ENCODE results near the gene HPSE2. TPM values are rescaled to one million over a fixed set of nuclear protein-coding genes. Genes with fewer than 3 reads are reported as not detected.
A peak's percentile ranks its signal among the peaks of the same experiment; 100 is the strongest.

Gene HPSE2
- total RNA-seq, 1 donor: 5.6 TPM

DNA sequence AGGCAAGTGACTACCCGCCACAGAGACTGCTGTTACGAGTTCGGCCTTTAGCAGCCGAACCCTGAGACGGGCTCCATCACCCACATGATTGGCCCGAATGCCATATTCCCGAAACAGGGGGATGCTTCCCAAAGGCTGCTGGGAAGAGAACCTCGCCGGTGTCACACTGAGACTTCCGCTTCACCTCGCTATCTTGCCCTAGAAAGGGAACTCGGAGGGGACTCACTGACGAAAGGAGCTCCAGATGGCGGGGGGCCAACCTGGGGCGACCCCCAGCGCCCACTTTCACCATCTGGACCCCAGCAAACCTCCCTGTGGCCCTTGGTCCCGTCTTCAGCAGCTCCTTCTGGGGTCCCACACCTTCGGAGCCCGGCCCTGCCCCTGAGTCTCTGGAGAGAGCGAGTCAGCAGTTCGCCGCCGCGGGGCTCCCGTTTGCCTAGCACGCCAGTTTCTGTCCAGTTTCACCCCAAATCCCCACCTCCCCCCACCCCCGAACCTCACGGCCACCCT lies 789.4 kb downstream of the HPSE2 start:
- TF ChIP-seq, protein P1, sequence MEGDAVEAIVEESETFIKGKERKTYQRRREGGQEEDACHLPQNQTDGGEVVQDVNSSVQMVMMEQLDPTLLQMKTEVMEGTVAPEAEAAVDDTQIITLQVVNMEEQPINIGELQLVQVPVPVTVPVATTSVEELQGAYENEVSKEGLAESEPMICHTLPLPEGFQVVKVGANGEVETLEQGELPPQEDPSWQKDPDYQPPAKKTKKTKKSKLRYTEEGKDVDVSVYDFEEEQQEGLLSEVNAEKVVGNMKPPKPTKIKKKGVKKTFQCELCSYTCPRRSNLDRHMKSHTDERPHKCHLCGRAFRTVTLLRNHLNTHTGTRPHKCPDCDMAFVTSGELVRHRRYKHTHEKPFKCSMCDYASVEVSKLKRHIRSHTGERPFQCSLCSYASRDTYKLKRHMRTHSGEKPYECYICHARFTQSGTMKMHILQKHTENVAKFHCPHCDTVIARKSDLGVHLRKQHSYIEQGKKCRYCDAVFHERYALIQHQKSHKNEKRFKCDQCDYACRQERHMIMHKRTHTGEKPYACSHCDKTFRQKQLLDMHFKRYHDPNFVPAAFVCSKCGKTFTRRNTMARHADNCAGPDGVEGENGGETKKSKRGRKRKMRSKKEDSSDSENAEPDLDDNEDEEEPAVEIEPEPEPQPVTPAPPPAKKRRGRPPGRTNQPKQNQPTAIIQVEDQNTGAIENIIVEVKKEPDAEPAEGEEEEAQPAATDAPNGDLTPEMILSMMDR (IDR thresholded peaks at IDR 0.05; ENCODE audit: insufficient read depth, low read depth, low read length): no peak
- H3K4me3 ChIP-seq (ENCODE audit: low read depth, low read length): peak overlapping the region; percentile 88
- DNase-seq (ENCODE audit: low read depth): peak; percentile 34

DNA sequence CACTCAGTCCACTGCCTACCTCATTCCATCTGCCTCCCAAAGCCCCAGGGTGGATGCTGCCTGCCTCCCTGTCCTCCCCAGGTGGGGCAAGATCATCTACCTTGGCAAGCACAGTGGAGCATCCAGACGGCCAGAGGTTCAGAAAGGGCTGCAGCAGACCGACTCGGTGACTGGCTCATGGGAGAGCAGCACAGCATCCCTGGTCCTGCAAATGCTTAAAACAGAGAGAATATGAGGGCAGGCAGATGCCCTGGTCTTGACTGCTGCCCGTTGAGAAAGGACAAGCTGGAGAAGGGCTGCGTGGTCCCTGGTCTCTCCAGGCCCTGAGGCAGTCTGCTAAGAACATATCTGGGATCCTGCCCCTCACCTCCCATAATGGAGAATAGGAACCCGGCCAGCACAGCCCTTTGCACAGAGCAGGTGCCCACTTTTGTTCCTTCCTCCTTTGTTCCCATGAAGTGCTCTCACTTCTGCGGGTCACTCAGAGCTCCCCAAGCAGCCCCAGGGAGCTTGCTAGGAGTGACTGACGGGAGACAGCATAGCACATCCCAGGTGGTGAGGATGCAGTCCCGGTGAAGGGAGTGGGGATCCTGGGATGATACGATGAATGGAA lies 790.3 kb downstream of the HPSE2 start:
- H3K4me3 ChIP-seq (ENCODE audit: low read depth, low read length): peak overlapping the region; percentile 88
- no peak for DNase-seq (ENCODE audit: low read depth)
- TF ChIP-seq, protein P1 (IDR thresholded peaks at IDR 0.05; ENCODE audit: insufficient read depth, low read depth, low read length): no peak

DNA sequence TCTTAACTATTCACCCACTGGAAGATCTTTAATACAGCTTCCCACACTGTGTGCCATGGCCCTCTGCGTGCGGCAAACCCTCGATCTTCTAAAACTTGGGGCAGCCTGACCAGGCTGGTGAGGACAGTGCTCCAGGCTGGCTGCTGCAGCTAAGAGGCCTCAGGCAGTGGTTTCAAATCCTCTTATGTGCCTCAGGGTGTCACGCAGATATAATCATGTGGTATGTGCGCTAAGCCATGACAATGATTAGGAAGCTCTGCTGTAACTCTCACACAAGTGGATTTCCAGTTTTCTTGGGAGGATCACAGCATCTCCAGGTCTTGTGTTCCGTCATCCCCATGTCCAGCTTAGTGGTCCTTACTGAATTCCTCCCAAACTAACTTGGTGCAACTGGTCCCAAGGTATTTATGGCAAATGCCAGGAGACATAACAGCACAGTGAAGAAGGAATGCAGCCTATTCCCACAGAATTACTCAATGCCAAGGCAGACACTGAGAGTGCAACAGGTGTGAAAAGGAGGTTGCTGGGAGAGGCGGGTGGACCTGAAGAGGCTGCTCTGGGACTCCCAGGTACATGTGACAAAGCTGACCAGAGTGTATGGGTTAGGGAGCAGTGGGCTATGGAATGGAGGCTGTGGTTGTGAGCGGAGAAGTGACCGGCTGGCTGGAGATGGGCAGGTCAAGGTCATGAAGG lies 791.2 kb downstream of the HPSE2 start:
- TF ChIP-seq, protein P1 (IDR thresholded peaks at IDR 0.05; ENCODE audit: insufficient read depth, low read depth, low read length): no peak

DNA sequence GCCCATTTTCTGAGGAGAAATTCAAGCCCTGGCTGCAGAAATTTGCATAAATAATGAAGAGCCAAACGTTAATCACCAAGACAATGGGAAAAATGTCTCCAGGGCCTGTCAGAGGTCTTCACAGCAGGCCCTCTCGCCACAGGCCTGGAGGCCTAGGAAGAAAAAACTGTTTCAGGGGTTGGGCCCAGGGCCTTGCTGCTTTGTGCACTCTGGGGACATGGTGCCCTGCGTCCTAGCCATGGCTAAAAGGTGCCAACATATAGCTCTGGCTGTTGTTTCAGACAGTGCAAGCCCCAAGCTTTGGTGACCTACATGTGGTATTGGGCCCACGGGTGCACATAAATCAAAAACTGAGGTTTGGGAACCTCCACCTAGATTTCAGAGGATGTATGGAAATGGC lies 796.9 kb downstream of the HPSE2 start:
- TF ChIP-seq, protein P1 (IDR thresholded peaks at IDR 0.05; ENCODE audit: insufficient read depth, low read depth, low read length): no peak
- H3K4me3 ChIP-seq (ENCODE audit: low read depth, low read length): no peak overlapping the region
- no peak for DNase-seq (ENCODE audit: low read depth)

More for the DNA sequence above, 791.2 kb downstream of the HPSE2 start:
- H3K4me3 ChIP-seq (ENCODE audit: low read depth, low read length): no peak overlapping the region
- no peak for DNase-seq (ENCODE audit: low read depth)

DNA sequence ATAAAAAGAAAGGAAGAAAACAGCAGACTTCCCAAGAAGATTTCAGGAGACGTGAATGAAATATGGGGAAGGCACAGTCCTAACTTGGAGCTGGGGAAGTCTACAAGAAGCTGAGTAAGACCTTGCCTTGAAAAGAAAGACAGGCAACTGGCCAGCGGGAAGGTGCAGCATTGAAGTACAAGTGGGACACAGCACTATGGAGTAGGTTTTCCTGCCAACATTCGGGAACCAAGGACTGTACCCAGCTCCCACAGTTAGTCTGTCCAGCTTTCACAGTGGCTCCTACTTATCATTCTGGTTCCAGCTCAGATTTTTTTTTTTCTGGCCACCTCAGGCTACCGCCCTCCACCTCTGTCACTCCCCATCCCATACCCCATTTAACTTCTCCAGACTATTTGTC lies 798.9 kb downstream of the HPSE2 start:
- H3K4me3 ChIP-seq (ENCODE audit: low read depth, low read length): no peak overlapping the region
- TF ChIP-seq, protein P1 (IDR thresholded peaks at IDR 0.05; ENCODE audit: insufficient read depth, low read depth, low read length): no peak
- DNase-seq (ENCODE audit: low read depth): no peak

DNA sequence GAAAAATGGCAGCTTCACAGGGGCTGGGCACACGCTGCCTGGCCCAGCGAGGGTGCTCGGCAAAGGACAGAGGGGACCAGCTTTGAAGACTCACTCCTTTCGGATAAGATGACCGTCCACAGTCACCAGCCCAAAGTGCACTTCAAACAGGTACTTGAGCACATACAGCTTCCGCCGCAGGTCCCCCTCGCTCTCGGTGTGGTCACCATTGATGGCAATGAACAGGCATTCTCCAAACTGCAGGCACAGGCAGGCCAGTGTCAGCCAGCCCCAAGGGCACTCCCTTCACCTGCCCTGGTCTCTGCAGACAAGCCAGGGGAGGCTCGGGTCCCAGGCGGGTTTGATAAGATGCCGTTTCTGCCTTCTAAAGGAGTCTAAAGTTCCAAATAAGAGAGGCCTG lies 800.5 kb downstream of the HPSE2 start:
- TF ChIP-seq, protein P1 (IDR thresholded peaks at IDR 0.05; ENCODE audit: insufficient read depth, low read depth, low read length): no peak
- no peak overlapping the region for H3K4me3 ChIP-seq (ENCODE audit: low read depth, low read length)
- DNase-seq (ENCODE audit: low read depth): no peak
